Gastrocnemius medialis (tissue), 4 donors: ENCODE data around the gene HECA. TPM values are rescaled to one million over a fixed set of nuclear protein-coding genes. Genes with fewer than 3 reads are reported as not detected.

Source experiments
- ATAC-seq, 2 donors: fragments of 150-250 bp; one replicate each; pipeline ENCODE4 v1.9.1; 2016
- DNase-seq, 2 donors: peaks; one replicate each; pipeline ENCODE4 v3.0.0-alpha.2; 2019
- H3K27ac ChIP-seq, 4 donors: fragments of 200-600 bp; sonication (generic); 1 replicate in 1 of 4; 2 replicates in 3 of 4; pipeline ENCODE4 v1.5.1; 2016 to 2018; ENCODE audit warnings: mild to moderate bottlenecking in 2 of 4, moderate library complexity in 1 of 4
- H3K27me3 ChIP-seq, 3 donors: fragments of 200-600 bp; sonication (generic) in 2 of 3; 1 replicate in 1 of 3; 2 replicates in 2 of 3; pipeline versions ENCODE4 v1.5.1 to v1.6.0; 2016 to 2019; ENCODE audit warnings: mild to moderate bottlenecking in 1 of 3, moderate library complexity in 1 of 3
- H3K36me3 ChIP-seq, 2 donors: fragments of 200-600 bp; sonication (generic) in 1 of 2; one replicate each; pipeline ENCODE4 v1.5.1; 2017 to 2018
- H3K4me1 ChIP-seq, 2 donors: fragments of 200-600 bp; sonication (generic) in 1 of 2; one replicate each; pipeline ENCODE4 v1.5.1; 2016 to 2017; ENCODE audit warnings: mild to moderate bottlenecking in 2 of 2
- H3K4me3 ChIP-seq, 4 donors: fragments of 200-600 bp; sonication (generic) in 3 of 4; 1 replicate in 1 of 4; 2 replicates in 3 of 4; pipeline ENCODE4 v1.5.1; 2016 to 2019; ENCODE audit warnings: mild to moderate bottlenecking in 2 of 4
- H3K9me3 ChIP-seq, 3 donors: fragments of 200-600 bp; sonication (generic) in 2 of 3; 1 replicate in 1 of 3; 2 replicates in 2 of 3; pipeline ENCODE4 v1.5.1; 2016 to 2019
- CTCF ChIP-seq, 5 experiments: fragments of 450-650 bp in 3 of 5; fragments of 200-600 bp in 2 of 5; sonication (generic) in 2 of 5; IDR thresholded peaks in 4 of 5; conservative IDR thresholded peaks in 1 of 5; 1 replicate in 4 of 5; 2 replicates in 1 of 5; pipeline ENCODE4 v1.5.1; 2016 to 2019; ENCODE audit warnings: antibody characterized with exemption in 5 of 5, mild to moderate bottlenecking in 3 of 5, moderate library complexity in 3 of 5
- POLR2A ChIP-seq, 2 donors: fragments of 450-650 bp; IDR thresholded peaks; one replicate each; pipeline ENCODE4 v1.6.1; 2017; ENCODE audit warnings: antibody characterized with exemption in 2 of 2, mild to moderate bottlenecking in 2 of 2, moderate library complexity in 2 of 2
- in situ Hi-C, 4 donors: fragments of 200-750 bp; cut with MboI; loops; one replicate each; pipeline versions ENCODE4 v1.15.0 to v1.8.0; 2017; ENCODE audit warnings: low sequenced_read_pairs in 4 of 4
- intact Hi-C: fragments of 100-400 bp; cut with DNase I; formaldehyde crosslinking; loops from one replicate; pipeline ENCODE4 v1.15.1; 2023; ENCODE audit warnings: low total_unique reads
- total RNA-seq, 4 donors: library from RNA; depleted of rRNA; stranded (reverse); fragments of >200 nt; gene quantifications; one replicate each; pipeline versions ENCODE4 v1.1.0 to v1.2.3, GENCODE V29; 2016

Gene HECA
- total RNA-seq, 4 donors from 2014 or later = 34.5 to 59.1 (median 47.2) TPM

GRCh38 chr6:139166238-139166955, 31.5 kb downstream of the HECA start:
- TF ChIP-seq POLR2A (IDR thresholded peaks at IDR 0.05) (no peak), CTCF (IDR thresholded peaks at IDR 0.05 in 4 of 5, conservative IDR thresholded peaks at IDR 0.05 in 1 of 5) (no peak)
- Histone ChIP-seq H3K27ac (no peak overlapping the region), H3K36me3 (peaks cover 0 to 20% of the 10 kb centered on the region in 2 donors), H3K9me3 (no peaks in the 10 kb centered on the region), H3K4me1 (no peaks in the 10 kb centered on the region), H3K27me3 (no peaks in the 10 kb centered on the region), H3K4me3 (no peak overlapping the region)
- intact Hi-C loops (no loop called here), in situ Hi-C loops (no loop called here)
- DNase-seq (no peak), ATAC-seq (no peak)

- DNase-seq = no peak
- TF ChIP-seq POLR2A (IDR thresholded peaks at IDR 0.05) (no peak), CTCF (IDR thresholded peaks at IDR 0.05 in 4 of 5, conservative IDR thresholded peaks at IDR 0.05 in 1 of 5) (no peak)
These were observed 32.1 kb downstream of the HECA start for GRCh38 chr6:139166956-139167313.

GRCh38 chr6:139172151-139172550, 37.3 kb downstream of the HECA start:
- no peak for DNase-seq
- no peak overlapping the region for H3K27ac ChIP-seq
- peaks cover 0 to 28% of the 10 kb centered on the region in 2 donors for H3K36me3 ChIP-seq
- in situ Hi-C loops = no loop called here
- H3K9me3 ChIP-seq = no peaks in the 10 kb centered on the region
- no peak for ATAC-seq
- H3K4me3 ChIP-seq = no peak overlapping the region
- H3K4me1 ChIP-seq = no peaks in the 10 kb centered on the region
- H3K27me3 ChIP-seq = no peaks in the 10 kb centered on the region
- TF ChIP-seq POLR2A (IDR thresholded peaks at IDR 0.05) (no peak), CTCF (IDR thresholded peaks at IDR 0.05 in 4 of 5, conservative IDR thresholded peaks at IDR 0.05 in 1 of 5) (no peak)
- intact Hi-C loops = no loop called here

More at GRCh38 chr6:139166956-139167313, 32.1 kb downstream of the HECA start:
- intact Hi-C loops = no loop called here
- Histone ChIP-seq H3K4me3 (no peak overlapping the region), H3K36me3 (peaks cover 0 to 20% of the 10 kb centered on the region in 2 donors), H3K27me3 (no peaks in the 10 kb centered on the region), H3K9me3 (no peaks in the 10 kb centered on the region), H3K4me1 (no peaks in the 10 kb centered on the region), H3K27ac (no peak overlapping the region)
- no peak for ATAC-seq
- in situ Hi-C loops = no loop called here

- no peak for TF ChIP-seq POLR2A (IDR thresholded peaks at IDR 0.05)
- TF ChIP-seq CTCF (IDR thresholded peaks at IDR 0.05 in 4 of 5, conservative IDR thresholded peaks at IDR 0.05 in 1 of 5) = no peak
- intact Hi-C loops = no loop called here
- in situ Hi-C loops = no loop called here
- Histone ChIP-seq H3K4me3 (no peak overlapping the region), H3K27me3 (no peaks in the 10 kb centered on the region), H3K27ac (no peak overlapping the region), H3K4me1 (no peaks in the 10 kb centered on the region), H3K36me3 (peaks cover 0 to 28% of the 10 kb centered on the region in 2 donors), H3K9me3 (no peaks in the 10 kb centered on the region)
- no peak for ATAC-seq
- no peak for DNase-seq
These were observed 37.7 kb downstream of the HECA start for GRCh38 chr6:139172567-139172966.

- Histone ChIP-seq H3K36me3 (peaks cover 0 to 27% of the 10 kb centered on the region in 2 donors), H3K4me3 (no peak overlapping the region), H3K27ac (no peak overlapping the region), H3K27me3 (no peaks in the 10 kb centered on the region), H3K9me3 (no peaks in the 10 kb centered on the region), H3K4me1 (no peaks in the 10 kb centered on the region)
- ATAC-seq = no peak
- in situ Hi-C loops = no loop called here
- TF ChIP-seq POLR2A (IDR thresholded peaks at IDR 0.05) (no peak), CTCF (IDR thresholded peaks at IDR 0.05 in 4 of 5, conservative IDR thresholded peaks at IDR 0.05 in 1 of 5) (no peak)
- intact Hi-C loops = no loop called here
- DNase-seq = no peak
These were observed 38.3 kb downstream of the HECA start for GRCh38 chr6:139173172-139173571.
